Natural killer cell (primary cell): ENCODE data around the gene DNAJB11. TPM values are rescaled to one million over a fixed set of nuclear protein-coding genes. Genes with fewer than 3 reads are reported as not detected.

ENCODE experiments used
- ATAC-seq, 3 donors: fragments of 150-1000 bp in 2 of 3; fragments of 200-7000 bp in 1 of 3; cut with Tn5 transposase; 1 replicate in 1 of 3; 2 replicates in 2 of 3; pipeline ENCODE4 v1.10.0; 2021; ENCODE audit warnings: mild to moderate bottlenecking in 2 of 3, moderate library complexity in 2 of 3
- DNase-seq, 2 donors: peaks; one replicate each; pipeline versions ENCODE4 v3.0.0 to v3.0.0-alpha.2; 2013 to 2021; ENCODE audit warnings: mixed read lengths in 1 of 2
- H3K27ac ChIP-seq: one replicate; pipeline ENCODE4 v1.5.1; 2013; ENCODE audit warnings: mild to moderate bottlenecking, low read length
- H3K27me3 ChIP-seq: one replicate; pipeline ENCODE4 v1.6.1; 2013; ENCODE audit warnings: low read length; ENCODE audit not compliant: control insufficient read depth, insufficient read depth
- H3K36me3 ChIP-seq: one replicate; pipeline ENCODE4 v1.6.1; 2013; ENCODE audit warnings: low read length; ENCODE audit not compliant: control insufficient read depth, insufficient read depth
- H3K4me1 ChIP-seq: one replicate; pipeline ENCODE4 v1.6.1; 2013; ENCODE audit warnings: low read length; ENCODE audit not compliant: control insufficient read depth, insufficient read depth
- H3K4me3 ChIP-seq: one replicate; pipeline ENCODE4 v1.5.1; 2013; ENCODE audit warnings: low read length
- H3K9me3 ChIP-seq: one replicate; pipeline ENCODE4 v1.6.1; 2013; ENCODE audit warnings: low read length; ENCODE audit not compliant: control insufficient read depth, insufficient read depth
- H3K27ac Mint-ChIP-seq, 2 donors: one replicate each; pipeline ENCODE4 v1.8.0; 2022; ENCODE audit warnings: mild to moderate bottlenecking in 2 of 2, mixed read lengths in 2 of 2, moderate library complexity in 1 of 2
- H3K27me3 Mint-ChIP-seq, 2 donors: one replicate each; pipeline ENCODE4 v1.8.0; 2022; ENCODE audit warnings: low read depth in 2 of 2, mixed read lengths in 2 of 2
- H3K36me3 Mint-ChIP-seq: one replicate; pipeline ENCODE4 v1.8.0; 2022; ENCODE audit warnings: mixed read lengths
- H3K4me1 Mint-ChIP-seq, 2 donors: one replicate each; pipeline ENCODE4 v1.8.0; 2022; ENCODE audit warnings: mixed read lengths in 2 of 2
- H3K4me3 Mint-ChIP-seq: one replicate; pipeline ENCODE4 v1.8.0; 2022; ENCODE audit warnings: mild to moderate bottlenecking, moderate library complexity, mixed read lengths
- H3K9me3 Mint-ChIP-seq, 2 donors: one replicate each; pipeline ENCODE4 v1.8.0; 2022; ENCODE audit warnings: mixed read lengths in 2 of 2
- WGBS: methylation state at CpG from one replicate; pipeline ENCODE4 v1.1.7; 2013; ENCODE audit warnings: missing lambda C conversion rate; ENCODE audit not compliant: insufficient coverage; 5-methylcytosine and 5-hydroxymethylcytosine counted together
- intact Hi-C: fragments of 100-400 bp; cut with micrococcal nuclease; formaldehyde crosslinking; loops from one replicate; pipeline ENCODE4 v1.14.2; 2022
- total RNA-seq, 4 donors: library from RNA; stranded (reverse); fragments of 120-200 nt in 1 of 4; gene quantifications; one replicate each; pipeline versions ENCODE4 v1.2.3 to v1.2.4, GENCODE V29; 2013 to 2022
- TF ChIP-seq, protein P1 (sequence below): fragments of 200-600 bp; IDR thresholded peaks from one replicate; pipeline ENCODE4 v1.8.0; 2022; ENCODE audit warnings: antibody characterized with exemption

The DNAJB11 gene
- total RNA-seq, 3 donors from 2014 or later (not counting 1 experiment from before 2014, with no cell fraction given) = 85.9 to 112 (median 111) TPM

DNA sequence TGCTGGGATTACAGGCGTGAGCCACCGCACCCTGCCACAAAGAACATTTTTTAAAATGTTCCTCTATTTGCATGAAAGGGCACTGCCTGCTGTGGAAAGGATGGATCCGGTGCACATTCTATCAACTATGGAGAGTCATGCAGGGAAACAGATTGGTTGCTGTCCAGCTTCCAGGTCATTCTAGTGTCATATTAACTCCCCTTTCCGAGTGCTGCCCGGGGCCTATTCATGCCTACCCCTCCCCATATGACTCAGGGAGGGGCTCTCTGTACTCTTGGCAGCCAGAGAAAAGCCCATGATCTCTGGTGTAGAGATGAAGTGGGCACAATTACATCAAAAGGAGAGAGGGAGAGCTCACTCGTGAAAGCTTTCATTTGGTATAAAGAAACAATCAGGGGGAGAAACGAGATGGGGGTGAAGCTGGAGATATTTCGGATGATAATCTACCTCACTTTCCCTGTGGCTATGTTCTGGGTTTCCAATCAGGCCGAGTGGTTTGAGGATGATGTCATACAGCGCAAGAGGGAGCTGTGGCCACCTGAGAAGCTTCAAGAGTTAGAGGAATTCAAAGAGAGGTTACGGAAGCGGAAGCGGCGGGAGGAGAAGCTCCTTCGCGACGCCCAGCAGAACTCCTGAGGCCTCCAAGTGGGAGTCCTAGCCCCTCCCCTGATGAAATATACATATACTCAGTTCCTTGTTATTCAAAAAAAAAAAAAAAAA is 26.2 kb downstream of the DNAJB11 start:
- 85% methylated on average over 13 of the region's 17 CpGs for WGBS
- Histone ChIP-seq H3K9me3 (no peaks in the 10 kb centered on the region), H3K36me3 (no peaks in the 10 kb centered on the region), H3K4me3 (no peak overlapping the region), H3K4me1 (no peaks in the 10 kb centered on the region), H3K27ac (no peak overlapping the region), H3K27me3 (no peaks in the 10 kb centered on the region)
- DNase-seq (no peak), ATAC-seq (no peak)
- intact Hi-C loops = no loop called here
- H3K4me3 Mint-ChIP-seq = no peak overlapping the region
- no peaks in the 10 kb centered on the region for H3K4me1 Mint-ChIP-seq
- H3K36me3 Mint-ChIP-seq = no peaks in the 10 kb centered on the region
- H3K27me3 Mint-ChIP-seq = peaks cover 6 to 8% of the 10 kb centered on the region in 2 donors
- H3K9me3 Mint-ChIP-seq = no peaks in the 10 kb centered on the region
- TF ChIP-seq, protein P1, sequence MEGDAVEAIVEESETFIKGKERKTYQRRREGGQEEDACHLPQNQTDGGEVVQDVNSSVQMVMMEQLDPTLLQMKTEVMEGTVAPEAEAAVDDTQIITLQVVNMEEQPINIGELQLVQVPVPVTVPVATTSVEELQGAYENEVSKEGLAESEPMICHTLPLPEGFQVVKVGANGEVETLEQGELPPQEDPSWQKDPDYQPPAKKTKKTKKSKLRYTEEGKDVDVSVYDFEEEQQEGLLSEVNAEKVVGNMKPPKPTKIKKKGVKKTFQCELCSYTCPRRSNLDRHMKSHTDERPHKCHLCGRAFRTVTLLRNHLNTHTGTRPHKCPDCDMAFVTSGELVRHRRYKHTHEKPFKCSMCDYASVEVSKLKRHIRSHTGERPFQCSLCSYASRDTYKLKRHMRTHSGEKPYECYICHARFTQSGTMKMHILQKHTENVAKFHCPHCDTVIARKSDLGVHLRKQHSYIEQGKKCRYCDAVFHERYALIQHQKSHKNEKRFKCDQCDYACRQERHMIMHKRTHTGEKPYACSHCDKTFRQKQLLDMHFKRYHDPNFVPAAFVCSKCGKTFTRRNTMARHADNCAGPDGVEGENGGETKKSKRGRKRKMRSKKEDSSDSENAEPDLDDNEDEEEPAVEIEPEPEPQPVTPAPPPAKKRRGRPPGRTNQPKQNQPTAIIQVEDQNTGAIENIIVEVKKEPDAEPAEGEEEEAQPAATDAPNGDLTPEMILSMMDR = no peak
- H3K27ac Mint-ChIP-seq = no peak overlapping the region

DNA sequence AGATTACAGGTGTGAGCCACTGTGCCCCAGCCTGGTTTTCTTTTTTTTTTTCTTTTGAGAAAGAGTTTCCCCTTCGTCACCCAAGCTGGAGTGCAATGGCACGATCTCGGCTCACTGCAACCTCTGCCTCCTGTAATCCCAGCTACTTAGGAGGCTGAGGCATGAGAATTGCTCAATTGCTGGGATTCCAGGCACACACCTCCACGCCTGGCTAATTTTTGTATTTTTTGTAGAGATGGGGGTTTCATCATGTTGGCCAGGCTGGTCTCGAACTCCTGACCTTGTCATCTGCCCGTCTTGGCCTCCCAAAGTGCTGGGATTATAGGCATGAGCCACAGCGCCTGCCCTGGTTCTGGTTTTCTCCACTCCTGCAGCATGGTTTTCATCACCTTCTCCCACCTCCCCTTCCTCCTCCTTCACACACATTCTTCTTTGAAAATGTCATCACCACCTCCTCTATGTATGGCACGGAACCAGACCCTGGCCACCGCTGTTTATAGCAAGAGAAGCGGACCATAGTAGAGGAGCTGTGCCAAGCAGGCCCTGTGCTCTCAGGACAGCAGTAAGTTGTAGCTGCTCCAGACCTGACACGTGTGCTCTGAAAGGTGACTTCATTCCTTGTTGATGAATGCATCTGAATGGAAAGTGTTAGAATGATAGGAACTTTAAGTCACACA is 27.7 kb downstream of the DNAJB11 start:
- Mint-ChIP-seq H3K4me1 (no peaks in the 10 kb centered on the region), H3K27me3 (peaks cover 6 to 8% of the 10 kb centered on the region in 2 donors), H3K27ac (no peak overlapping the region), H3K4me3 (no peak overlapping the region), H3K36me3 (no peaks in the 10 kb centered on the region), H3K9me3 (no peaks in the 10 kb centered on the region)
- intact Hi-C loops = no loop called here
- TF ChIP-seq, protein P1 = no peak
- Histone ChIP-seq H3K36me3 (no peaks in the 10 kb centered on the region), H3K27ac (no peak overlapping the region), H3K4me1 (no peaks in the 10 kb centered on the region), H3K27me3 (no peaks in the 10 kb centered on the region), H3K9me3 (no peaks in the 10 kb centered on the region), H3K4me3 (no peak overlapping the region)
- ATAC-seq (no peak), DNase-seq (no peak)
- WGBS = 89% methylated on average over 11 of the region's 11 CpGs

DNA sequence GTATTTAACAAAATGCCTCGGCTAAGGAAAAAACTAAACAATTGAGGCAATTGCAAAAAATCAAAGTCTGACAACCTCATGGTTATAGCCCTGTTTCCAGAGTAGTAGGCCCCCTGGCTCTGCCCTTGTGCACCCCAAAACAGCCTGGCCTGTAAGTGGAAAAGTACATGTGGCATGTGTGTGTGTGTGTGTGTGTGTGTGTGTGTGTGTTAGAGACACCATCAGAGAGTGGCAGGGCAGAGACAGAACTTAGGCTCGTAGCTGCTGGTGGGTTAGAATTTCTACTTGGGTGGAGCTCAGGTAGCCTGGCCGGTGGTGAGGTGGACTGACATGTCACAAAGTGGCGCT is 28.2 kb downstream of the DNAJB11 start:
- Histone ChIP-seq H3K27me3 (no peaks in the 10 kb centered on the region), H3K4me3 (no peak overlapping the region), H3K4me1 (no peaks in the 10 kb centered on the region), H3K9me3 (no peaks in the 10 kb centered on the region), H3K27ac (no peak overlapping the region), H3K36me3 (no peaks in the 10 kb centered on the region)
- Mint-ChIP-seq H3K27me3 (peaks cover 6 to 8% of the 10 kb centered on the region in 2 donors), H3K4me1 (no peaks in the 10 kb centered on the region), H3K9me3 (no peaks in the 10 kb centered on the region), H3K36me3 (no peaks in the 10 kb centered on the region), H3K27ac (no peak overlapping the region), H3K4me3 (no peak overlapping the region)
- DNase-seq (no peak), ATAC-seq (no peak)
- TF ChIP-seq, protein P1 = no peak
- intact Hi-C loops = no loop called here
- WGBS = 83% methylated on average over 4 of the region's 4 CpGs
